GM12878 (cell line): ENCODE measurements around the gene TTLL4. TPM values are rescaled to one million over a fixed set of nuclear protein-coding genes. Genes with fewer than 3 reads are reported as not detected.
A peak's percentile ranks its signal among the peaks of the same experiment; 100 is the strongest.
"Not testable (repeated sequence)": the region's sequence is repeated elsewhere in the genome, so short reads cannot be mapped to it uniquely, and the experiment has no call there.

ENCODE experiments used
- ATAC-seq: fragments of 200-7000 bp; cut with Tn5 transposase; 3 replicates; pipeline ENCODE4 v1.9.1; 2020; ENCODE audit warnings: mild to moderate bottlenecking, moderate library complexity
- BruUV-seq: library from RNA; stranded (reverse); fragments of 400-500 nt; replicated peaks from 2 replicates; lab custom pipeline; 2021; lab: Mats Ljungman, UMichigan
- CTCF ChIA-PET: fragments of 300-600 bp; sonication (Branson Sonifier 250); formaldehyde crosslinking; extraction: SDS; loops from one replicate; lab custom pipeline; 2021; ENCODE audit warnings: inconsistent platforms; lab: Yijun Ruan, JAX
- POLR2A ChIA-PET: fragments of 350-600 bp; formaldehyde crosslinking; extraction: SDS; loops from one replicate; lab custom pipeline; 2021; ENCODE audit warnings: inconsistent platforms; lab: Charles Lee
- RAD21 ChIA-PET: fragments of 300-600 bp; sonication (Branson Sonifier 250); formaldehyde crosslinking; loops from one replicate; lab custom pipeline; 2023; ENCODE audit warnings: antibody characterized with exemption; ENCODE audit not compliant: unreplicated experiment; lab: Charles Lee
- SMC1A ChIA-PET: fragments of 300-600 bp; sonication (Branson Sonifier 250); formaldehyde crosslinking; loops from one replicate; lab custom pipeline; 2023; ENCODE audit not compliant: unreplicated experiment, uncharacterized antibody; lab: Charles Lee
- DNase-seq: peaks from one replicate; pipeline ENCODE4 v3.0.0-alpha.2; 2011; ENCODE audit warnings: low read depth, low spot score
- FAIRE-seq: peaks from 3 replicates; lab custom pipeline; 2011; peaks lifted over from hg19 to GRCh38; lab: Jason Lieb, UNC
- H2AFZ ChIP-seq: 2 replicates; pipeline ENCODE4 v1.6.0; 2011; ENCODE audit warnings: low read depth, low read length, control low read depth; ENCODE audit not compliant: control insufficient read depth
- H3K27ac ChIP-seq: 2 replicates; pipeline ENCODE4 v1.5.1; 2011; ENCODE audit warnings: control low read depth; ENCODE audit not compliant: control insufficient read depth, insufficient read depth
- H3K27me3 ChIP-seq, 2 experiments: replicated peaks in 1 of 2; 2 replicates each; pipeline versions ENCODE4 v1.6.0 to v1.6.1; 2011; ENCODE audit warnings: low read length in 1 of 2; ENCODE audit not compliant: control insufficient read depth in 2 of 2, insufficient read depth in 2 of 2
- H3K36me3 ChIP-seq, 2 experiments: 2 replicates each; pipeline ENCODE4 v1.5.1; 2011; ENCODE audit warnings: low read length in 1 of 2; ENCODE audit not compliant: control insufficient read depth in 2 of 2, insufficient read depth in 2 of 2
- H3K4me1 ChIP-seq: 2 replicates; pipeline ENCODE4 v1.6.1; 2011; ENCODE audit warnings: mild to moderate bottlenecking, low read length, moderate library complexity, mixed read lengths; ENCODE audit not compliant: control insufficient read depth, insufficient read depth
- H3K4me2 ChIP-seq: 2 replicates; pipeline ENCODE4 v1.6.0; 2011; ENCODE audit warnings: control low read depth; ENCODE audit not compliant: control insufficient read depth, insufficient read depth
- H3K4me3 ChIP-seq: fragments of 200-600 bp; sonication (generic); 2 replicates; pipeline ENCODE4 v1.5.1; 2016
- H3K79me2 ChIP-seq: 2 replicates; pipeline ENCODE4 v1.6.0; 2011; ENCODE audit warnings: low read length; ENCODE audit not compliant: control insufficient read depth, insufficient read depth
- H3K9ac ChIP-seq: 2 replicates; pipeline ENCODE4 v1.8.0; 2011; ENCODE audit warnings: low read length, control low read depth, mixed read lengths; ENCODE audit not compliant: control insufficient read depth, insufficient read depth
- H3K9me3 ChIP-seq: replicated peaks from 3 replicates; pipeline ENCODE4 v1.5.1; 2011; ENCODE audit warnings: mild to moderate bottlenecking, low read length; ENCODE audit not compliant: control insufficient read depth, insufficient read depth
- H4K20me1 ChIP-seq: 2 replicates; pipeline ENCODE4 v1.6.0; 2011; ENCODE audit not compliant: control insufficient read depth, insufficient read depth
- RAD21 ChIP-seq: IDR thresholded peaks from 2 replicates; pipeline ENCODE4 v1.6.1; 2011; ENCODE audit warnings: mild to moderate bottlenecking, low read depth, low read length, moderate library complexity; ENCODE audit not compliant: insufficient read depth
- SMC3 ChIP-seq: IDR thresholded peaks from 2 replicates; pipeline ENCODE4 v1.6.1; 2011; ENCODE audit warnings: low read length, improper control_type of control experiment, borderline replicate concordance
- WGBS: methylation state at CpG from one replicate; pipeline ENCODE4 v1.1.6; 2016; ENCODE audit warnings: low lambda C conversion rate; ENCODE audit not compliant: insufficient replicate concordance, insufficient coverage; ENCODE audit errors: missing lambda C conversion rate; 5-methylcytosine and 5-hydroxymethylcytosine counted together
- in situ Hi-C: fragments of 300-500 bp; cut with MboI; formaldehyde crosslinking; loops from 9 replicates; pipeline ENCODE4 v1.14.3; 2018; ENCODE audit warnings: mixed read lengths
- intact Hi-C: fragments of 100-400 bp; cut with micrococcal nuclease; formaldehyde crosslinking; loops from one replicate; pipeline ENCODE4 v1.14.2; 2022; ENCODE audit not compliant: unreplicated experiment
- polyA plus RNA-seq, 11 experiments: library from polyadenylated mRNA; depleted of rRNA in 4 of 11; unstranded in 6 of 11; stranded (reverse) in 5 of 11; fragments of >200 nt; fragmentation: Nextera tagmentation in 4 of 11; fragmentation: Illumina TruSeq in 1 of 11; extraction: Ambion mirVana in 4 of 11; extraction: Trizol in 1 of 11; gene quantifications; 1 replicate in 1 of 11; 2 replicates in 10 of 11; pipeline versions ENCODE4 v1.2.1 to v1.2.3, GENCODE V29; 2011 to 2016; ENCODE audit warnings: inconsistent platforms in 2 of 11, missing spikeins in 2 of 11, low read depth in 1 of 11
- total RNA-seq, 4 experiments: library from RNA; depleted of rRNA in 3 of 4; stranded (reverse); fragments of >200 nt in 3 of 4; fragmentation: Illumina TruSeq in 1 of 4; extraction: Trizol in 1 of 4; gene quantifications; 2 replicates each; pipeline versions ENCODE4 v1.2.1 to v1.2.3, GENCODE V29; 2013 to 2021
- TF ChIP-seq, protein P1 (sequence below): fragments of 450-650 bp; IDR thresholded peaks from 2 replicates; pipeline ENCODE4 v1.6.1; 2017; ENCODE audit warnings: mild to moderate bottlenecking
- TF ChIP-seq, protein P2 (sequence below), 3 experiments: IDR thresholded peaks in 2 of 3; conservative IDR thresholded peaks in 1 of 3; 2 replicates each; pipeline ENCODE4 v1.5.1; 2011; ENCODE audit warnings: low read depth in 3 of 3, low read length in 3 of 3, mild to moderate bottlenecking in 3 of 3, control low read depth in 2 of 3, moderate library complexity in 2 of 3, inconsistent platforms in 1 of 3, mixed read lengths in 1 of 3; ENCODE audit not compliant: control insufficient read depth in 2 of 3, insufficient read depth in 1 of 3; ENCODE audit errors: extremely low read depth in 1 of 3

TTLL4 gene
- total and polyA plus RNA-seq, 10 of the 15 experiments (the other 5 are each of a cell fraction or from before 2014, with no cell fraction given), result 16.6 to 63.1 (median 32.9) TPM

DNA sequence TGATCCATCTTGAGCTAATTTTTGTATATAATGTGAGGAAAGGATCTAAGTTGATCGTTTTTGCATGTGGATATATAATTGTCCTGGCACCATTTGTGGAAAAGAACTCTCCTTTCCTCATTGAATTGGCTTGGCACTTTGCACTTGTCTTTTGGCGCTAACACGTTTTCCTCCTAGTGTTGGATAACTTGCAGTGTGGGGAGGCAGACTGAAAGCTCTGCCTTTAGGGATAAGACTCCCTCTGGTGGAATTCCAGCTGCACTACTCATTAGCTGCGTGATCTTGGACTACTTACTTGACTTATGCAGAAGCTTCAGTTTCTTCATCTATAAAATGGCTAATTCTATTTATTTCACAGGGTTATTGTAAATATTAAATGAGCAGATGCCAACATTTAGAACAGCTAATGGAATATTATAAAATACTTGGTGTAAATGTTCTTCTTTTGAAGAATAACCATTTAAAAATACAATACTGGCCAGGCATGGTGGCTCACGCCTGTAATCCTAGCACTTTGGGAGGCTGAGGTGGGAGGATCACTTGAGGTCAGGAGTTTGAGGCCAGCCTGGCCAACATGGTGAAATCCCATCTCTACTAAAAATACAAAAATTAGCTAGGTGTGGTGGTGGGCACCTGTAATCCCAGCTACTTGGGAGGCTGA is 23.1 kb upstream of the TTLL4 start:
- H3K9me3 ChIP-seq, in situ Hi-C loops, H3K4me1 ChIP-seq, DNase-seq, H3K4me2 ChIP-seq, H2AFZ ChIP-seq, H3K79me2 ChIP-seq, H3K4me3 ChIP-seq, FAIRE-seq, BruUV-seq, H3K27ac ChIP-seq, H3K27me3 ChIP-seq, H3K36me3 ChIP-seq, H3K9ac ChIP-seq, intact Hi-C loops, H4K20me1 ChIP-seq: not testable (repeated sequence)
- ChIA-PET SMC1A (interaction anchor here (0.7 to 1.4 kb wide), 9 partner anchors 9 to 386 kb away, joined by 3 to 10 read pairs (median 4); partner anchors contain the start of genes BCS1L, RNF25, STK36 and ZNF142), POLR2A (interaction anchor here (0.6 to 0.8 kb wide), 2 partner anchors 15 to 158 kb away, joined by 3 to 4 read pairs; no protein-coding TSS in a partner anchor), RAD21 (interaction anchor here (1.0 to 1.9 kb wide), 4 partner anchors 28 to 417 kb away, joined by 3 to 10 read pairs (median 5); partner anchors contain the start of genes BCS1L, PNKD and ZNF142), CTCF (interaction anchor here (0.7 to 2.3 kb wide), 14 partner anchors 10 to 417 kb away, joined by 3 to 17 read pairs (median 5); partner anchors contain the start of genes AAMP, BCS1L, PNKD and RNF25)
- TF ChIP-seq RAD21 (peak; percentile 60), SMC3 (peak; percentile 55; the same call in 1 of the 2 replicates)
- TF ChIP-seq, protein P1, sequence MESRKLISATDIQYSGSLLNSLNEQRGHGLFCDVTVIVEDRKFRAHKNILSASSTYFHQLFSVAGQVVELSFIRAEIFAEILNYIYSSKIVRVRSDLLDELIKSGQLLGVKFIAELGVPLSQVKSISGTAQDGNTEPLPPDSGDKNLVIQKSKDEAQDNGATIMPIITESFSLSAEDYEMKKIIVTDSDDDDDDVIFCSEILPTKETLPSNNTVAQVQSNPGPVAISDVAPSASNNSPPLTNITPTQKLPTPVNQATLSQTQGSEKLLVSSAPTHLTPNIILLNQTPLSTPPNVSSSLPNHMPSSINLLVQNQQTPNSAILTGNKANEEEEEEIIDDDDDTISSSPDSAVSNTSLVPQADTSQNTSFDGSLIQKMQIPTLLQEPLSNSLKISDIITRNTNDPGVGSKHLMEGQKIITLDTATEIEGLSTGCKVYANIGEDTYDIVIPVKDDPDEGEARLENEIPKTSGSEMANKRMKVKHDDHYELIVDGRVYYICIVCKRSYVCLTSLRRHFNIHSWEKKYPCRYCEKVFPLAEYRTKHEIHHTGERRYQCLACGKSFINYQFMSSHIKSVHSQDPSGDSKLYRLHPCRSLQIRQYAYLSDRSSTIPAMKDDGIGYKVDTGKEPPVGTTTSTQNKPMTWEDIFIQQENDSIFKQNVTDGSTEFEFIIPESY, result 0 out of 2 replicates have a peak, but pooled peaks have one; percentile 29
- TF ChIP-seq, protein P2, sequence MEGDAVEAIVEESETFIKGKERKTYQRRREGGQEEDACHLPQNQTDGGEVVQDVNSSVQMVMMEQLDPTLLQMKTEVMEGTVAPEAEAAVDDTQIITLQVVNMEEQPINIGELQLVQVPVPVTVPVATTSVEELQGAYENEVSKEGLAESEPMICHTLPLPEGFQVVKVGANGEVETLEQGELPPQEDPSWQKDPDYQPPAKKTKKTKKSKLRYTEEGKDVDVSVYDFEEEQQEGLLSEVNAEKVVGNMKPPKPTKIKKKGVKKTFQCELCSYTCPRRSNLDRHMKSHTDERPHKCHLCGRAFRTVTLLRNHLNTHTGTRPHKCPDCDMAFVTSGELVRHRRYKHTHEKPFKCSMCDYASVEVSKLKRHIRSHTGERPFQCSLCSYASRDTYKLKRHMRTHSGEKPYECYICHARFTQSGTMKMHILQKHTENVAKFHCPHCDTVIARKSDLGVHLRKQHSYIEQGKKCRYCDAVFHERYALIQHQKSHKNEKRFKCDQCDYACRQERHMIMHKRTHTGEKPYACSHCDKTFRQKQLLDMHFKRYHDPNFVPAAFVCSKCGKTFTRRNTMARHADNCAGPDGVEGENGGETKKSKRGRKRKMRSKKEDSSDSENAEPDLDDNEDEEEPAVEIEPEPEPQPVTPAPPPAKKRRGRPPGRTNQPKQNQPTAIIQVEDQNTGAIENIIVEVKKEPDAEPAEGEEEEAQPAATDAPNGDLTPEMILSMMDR (IDR thresholded peaks at IDR 0.05 in 2 of 3, conservative IDR thresholded peaks at IDR 0.05 in 1 of 3; ENCODE audit: control insufficient read depth in 2 of 3, extremely low read depth in 1 of 3, insufficient read depth in 1 of 3, low read depth in 3 of 3, low read length in 3 of 3), result peak; percentile 53 to 63 (median 59); a peak in 5 of 6 replicates
- WGBS, result 85% methylated on average over 5 of the region's 5 CpGs
- ATAC-seq, result peak; percentile 84
